Coronary artery (tissue), 2 donors: Measurements from ENCODE around the gene SULT1E1.

Experiments
- DNase-seq: peaks from one replicate; pipeline ENCODE4 v3.0.0-alpha.2; 2017; ENCODE audit warnings: low spot score
- H3K27ac ChIP-seq, 2 donors: fragments of 200-600 bp; sonication (generic); one replicate each; pipeline ENCODE4 v1.5.1; 2016 to 2019
- H3K4me3 ChIP-seq: fragments of 200-600 bp; sonication (generic); 2 replicates; pipeline ENCODE4 v1.5.1; 2016; ENCODE audit warnings: mild to moderate bottlenecking, moderate library complexity
- TF ChIP-seq, protein P1 (sequence below): fragments of 200-600 bp; sonication (generic); IDR thresholded peaks from one replicate; pipeline ENCODE4 v1.5.1; 2019; ENCODE audit warnings: antibody characterized with exemption

SULT1E1 gene

GRCh38 chr4:69848028-69848427 lies 11.9 kb downstream of the SULT1E1 start:
- TF ChIP-seq, protein P1, sequence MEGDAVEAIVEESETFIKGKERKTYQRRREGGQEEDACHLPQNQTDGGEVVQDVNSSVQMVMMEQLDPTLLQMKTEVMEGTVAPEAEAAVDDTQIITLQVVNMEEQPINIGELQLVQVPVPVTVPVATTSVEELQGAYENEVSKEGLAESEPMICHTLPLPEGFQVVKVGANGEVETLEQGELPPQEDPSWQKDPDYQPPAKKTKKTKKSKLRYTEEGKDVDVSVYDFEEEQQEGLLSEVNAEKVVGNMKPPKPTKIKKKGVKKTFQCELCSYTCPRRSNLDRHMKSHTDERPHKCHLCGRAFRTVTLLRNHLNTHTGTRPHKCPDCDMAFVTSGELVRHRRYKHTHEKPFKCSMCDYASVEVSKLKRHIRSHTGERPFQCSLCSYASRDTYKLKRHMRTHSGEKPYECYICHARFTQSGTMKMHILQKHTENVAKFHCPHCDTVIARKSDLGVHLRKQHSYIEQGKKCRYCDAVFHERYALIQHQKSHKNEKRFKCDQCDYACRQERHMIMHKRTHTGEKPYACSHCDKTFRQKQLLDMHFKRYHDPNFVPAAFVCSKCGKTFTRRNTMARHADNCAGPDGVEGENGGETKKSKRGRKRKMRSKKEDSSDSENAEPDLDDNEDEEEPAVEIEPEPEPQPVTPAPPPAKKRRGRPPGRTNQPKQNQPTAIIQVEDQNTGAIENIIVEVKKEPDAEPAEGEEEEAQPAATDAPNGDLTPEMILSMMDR = no peak
- H3K27ac ChIP-seq = no peak overlapping the region
- DNase-seq = no peak
- H3K4me3 ChIP-seq = no peak overlapping the region

DNA sequence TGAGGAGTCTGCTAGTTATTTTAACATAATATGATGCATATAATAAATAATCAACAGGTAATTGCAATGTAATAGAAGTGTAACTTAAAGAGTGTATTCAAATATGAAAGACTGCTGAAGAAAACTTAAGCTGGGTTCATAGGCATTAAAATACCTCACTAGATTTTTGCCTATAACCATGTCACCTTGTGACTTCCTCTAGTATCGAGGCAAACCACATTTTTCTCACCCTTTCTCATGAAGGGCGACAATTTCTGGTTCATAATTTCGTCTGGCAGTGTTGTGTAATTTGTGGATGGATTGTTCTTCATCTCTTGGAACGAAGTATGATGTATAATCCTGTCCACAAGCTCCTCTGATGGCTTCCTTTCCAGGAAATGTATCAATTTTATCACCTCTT lies 16.0 kb downstream of the SULT1E1 start:
- H3K27ac ChIP-seq = no peak overlapping the region
- TF ChIP-seq, protein P1 = no peak
- DNase-seq = no peak
- H3K4me3 ChIP-seq = no peak overlapping the region

- Histone ChIP-seq H3K4me3 (no peak overlapping the region), H3K27ac (no peak overlapping the region)
- no peak for DNase-seq
- TF ChIP-seq, protein P1 = no peak
These were observed 16.6 kb downstream of the SULT1E1 start for GRCh38 chr4:69843301-69843700.

- no peak for DNase-seq
- no peak overlapping the region for H3K27ac ChIP-seq
- H3K4me3 ChIP-seq = no peak overlapping the region
- TF ChIP-seq, protein P1 = no peak
These were observed 21.0 kb downstream of the SULT1E1 start for GRCh38 chr4:69838977-69839376.

- H3K27ac ChIP-seq = no peak overlapping the region
- DNase-seq = no peak
- TF ChIP-seq, protein P1 = no peak
These were observed 23.7 kb downstream of the SULT1E1 start for GRCh38 chr4:69836287-69836686.

DNA sequence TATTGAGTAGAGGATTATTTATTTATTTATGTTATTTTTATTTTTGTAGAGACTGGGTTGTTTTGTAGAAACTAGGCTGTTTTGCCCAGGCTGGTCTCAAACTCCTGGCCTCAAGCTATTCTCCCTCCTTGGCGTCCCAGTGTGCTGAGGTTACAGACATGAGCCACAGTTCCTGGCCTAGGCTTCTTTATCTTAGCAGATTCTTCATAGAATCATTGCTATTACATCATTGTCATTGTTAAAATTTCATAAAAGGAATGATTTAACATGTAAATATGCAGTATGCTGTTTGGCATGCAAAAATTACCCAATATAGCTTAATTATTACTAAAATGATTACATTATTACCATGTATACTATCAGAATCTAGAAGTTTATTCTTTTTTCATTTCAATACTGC lies 24.2 kb downstream of the SULT1E1 start:
- no peak for DNase-seq
- no peak overlapping the region for H3K27ac ChIP-seq
- TF ChIP-seq, protein P1 = no peak

More at GRCh38 chr4:69836287-69836686, 23.7 kb downstream of the SULT1E1 start:
- no peak overlapping the region for H3K4me3 ChIP-seq

DNA sequence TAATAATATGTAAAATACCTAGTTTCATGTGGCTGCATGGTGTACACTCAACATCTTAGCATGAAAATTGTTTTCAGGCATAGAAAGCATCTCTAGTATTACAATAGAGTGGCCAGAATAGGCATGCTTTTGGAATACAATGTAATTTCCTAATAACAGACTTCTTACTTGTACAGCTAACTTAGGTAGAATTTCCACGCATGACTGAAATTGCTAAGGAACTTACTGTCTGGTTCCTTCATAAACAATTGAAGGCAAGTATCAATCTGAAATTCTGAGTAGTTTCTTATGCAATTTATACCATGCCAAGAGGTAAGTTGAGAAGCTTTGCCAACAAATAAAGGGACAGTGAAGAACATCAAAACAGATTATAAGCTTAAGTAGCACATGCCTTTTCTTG lies 26.7 kb downstream of the SULT1E1 start:
- no peak overlapping the region for H3K27ac ChIP-seq
- no peak for DNase-seq
- TF ChIP-seq, protein P1 = no peak
- no peak overlapping the region for H3K4me3 ChIP-seq

More for the DNA sequence above, 24.2 kb downstream of the SULT1E1 start:
- no peak overlapping the region for H3K4me3 ChIP-seq
